KG1 (cell line): Measurements from ENCODE around the gene EYS.

Experiments
- DNase-seq: peaks from one replicate; lab custom pipeline; 2025; lab: John Stamatoyannopoulos, UW

The EYS gene

DNA sequence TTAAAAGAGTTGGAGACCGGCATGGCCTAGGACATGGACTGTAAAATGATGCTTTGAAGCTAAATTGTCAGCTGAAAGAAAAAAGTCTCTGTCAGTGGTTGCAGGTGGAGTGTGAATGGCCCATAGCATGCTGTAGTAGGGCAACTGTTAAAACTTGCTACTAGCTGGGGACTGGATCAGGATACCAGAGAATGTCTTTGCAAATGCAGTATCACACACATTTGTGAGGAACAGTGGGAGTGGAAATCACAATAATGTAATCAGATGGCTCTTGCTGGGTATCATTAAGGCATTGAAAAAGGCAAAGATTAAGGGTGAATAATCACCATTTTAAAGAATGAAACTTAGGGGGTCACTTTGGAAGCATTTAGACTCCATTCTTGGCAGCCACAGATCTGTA lies 737.9 kb downstream of the EYS start:
- DNase-seq: no peak

DNA sequence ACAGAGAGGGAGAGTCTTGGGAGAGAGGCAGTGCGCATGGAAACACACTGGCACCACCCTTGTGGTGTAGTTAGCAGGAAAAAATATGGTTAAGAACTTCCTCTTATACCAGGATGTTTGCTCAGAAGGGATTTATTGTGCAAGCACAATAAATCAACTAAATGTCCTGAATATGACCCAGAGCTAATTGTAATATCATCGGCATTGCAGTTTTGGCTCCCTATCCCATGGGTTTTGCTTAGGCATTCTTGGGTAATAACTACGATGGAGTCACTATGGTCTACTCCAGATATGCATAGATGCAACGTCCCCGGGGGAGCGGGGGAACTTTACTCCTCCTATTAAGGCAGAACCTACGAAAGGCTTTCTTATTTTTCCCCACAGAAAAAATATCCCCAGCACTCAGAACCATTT lies 751.6 kb downstream of the EYS start:
- DNase-seq: peak; percentile 24

DNA sequence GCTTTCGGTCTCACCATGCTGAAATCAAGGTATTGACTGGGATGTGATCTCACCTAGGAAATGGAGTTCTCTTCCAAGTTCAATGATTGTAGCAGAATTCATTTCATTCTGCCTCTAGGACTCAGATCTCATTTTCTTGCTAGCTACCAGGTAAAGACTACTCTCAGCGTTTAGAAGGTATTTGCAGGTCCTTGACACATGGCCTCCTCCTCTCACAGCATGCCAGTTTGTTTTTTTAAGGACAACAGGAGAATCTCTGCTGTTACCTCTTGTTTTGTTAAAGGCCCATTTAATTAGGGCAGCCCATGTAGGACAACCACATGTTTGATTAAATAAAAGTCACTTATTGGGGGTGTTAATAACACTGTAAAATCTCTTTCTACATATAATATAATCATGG lies 757.8 kb downstream of the EYS start:
- DNase-seq: no peak

DNA sequence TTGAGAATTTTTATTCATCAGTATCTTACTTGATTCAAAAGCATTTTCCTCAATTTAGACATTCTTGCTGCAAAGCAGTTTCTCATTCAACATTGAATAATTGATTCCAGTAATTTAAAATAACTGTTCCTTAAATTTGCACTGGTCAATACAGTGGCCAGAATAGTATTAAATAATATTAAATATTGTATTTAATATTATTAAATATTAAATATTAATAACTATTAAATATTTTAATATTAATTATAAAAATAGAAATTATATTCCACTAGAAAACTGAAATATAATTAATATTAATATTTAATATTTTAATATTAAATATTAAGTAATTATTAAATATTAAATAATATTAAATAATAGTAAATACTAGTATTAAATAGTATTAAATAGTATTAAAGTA lies 758.8 kb downstream of the EYS start:
- no peak for DNase-seq

DNA sequence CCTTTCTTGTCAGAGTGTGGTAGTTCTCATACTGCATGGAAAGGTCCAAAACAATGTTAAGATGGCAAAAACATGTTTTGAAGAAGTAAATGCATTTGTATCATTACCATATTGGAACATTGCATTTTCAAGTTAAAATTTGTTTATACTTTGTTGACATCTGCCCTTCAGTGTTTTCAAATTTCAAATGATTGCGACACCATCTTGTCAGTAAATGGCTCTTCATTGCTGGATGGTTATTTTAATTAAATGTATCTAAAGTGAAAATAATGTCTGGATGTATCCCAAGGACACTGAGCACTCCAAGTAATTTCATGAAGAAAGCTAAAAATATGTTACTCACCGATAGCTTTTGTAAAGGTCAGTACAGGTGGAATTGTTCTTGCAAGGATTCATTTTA lies 761.6 kb downstream of the EYS start:
- DNase-seq: no peak

DNA sequence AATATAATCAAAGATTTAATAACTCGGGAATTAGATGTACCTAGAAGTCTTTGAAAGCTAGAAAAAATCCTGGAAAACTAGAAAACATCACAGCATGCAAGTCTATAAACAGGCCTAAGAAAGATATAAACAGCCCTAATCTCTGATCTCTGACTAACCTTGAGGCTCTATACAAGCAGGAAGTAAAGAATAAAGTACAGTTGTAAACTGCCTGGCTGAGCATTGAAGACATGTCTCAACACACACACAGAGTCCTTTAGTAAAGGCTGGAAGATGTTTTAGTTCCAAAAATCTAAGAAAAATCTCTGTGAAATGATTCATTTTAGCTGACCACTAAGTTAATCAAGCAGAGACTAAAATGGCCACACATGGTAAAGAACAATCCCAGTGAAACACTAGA lies 774.5 kb downstream of the EYS start:
- DNase-seq: no peak

DNA sequence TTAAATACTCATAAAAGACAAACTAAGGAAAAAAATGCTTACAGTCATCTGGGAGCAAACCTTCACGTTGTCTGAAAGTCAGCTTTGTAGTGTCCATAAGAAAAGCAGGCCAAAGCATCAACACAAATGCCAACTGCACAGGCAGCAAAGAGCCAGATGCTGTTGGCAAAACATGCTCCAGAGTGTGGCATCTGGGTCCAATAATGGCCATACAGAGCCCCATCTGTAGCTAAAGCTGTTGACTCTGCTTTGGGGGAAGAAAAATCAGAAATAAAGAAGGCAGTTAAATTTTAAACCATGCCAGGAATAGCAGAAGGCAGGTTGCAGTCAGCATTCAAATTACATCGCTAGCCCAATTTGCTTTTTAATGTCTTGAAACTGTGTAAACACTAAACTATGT lies 776.3 kb downstream of the EYS start:
- no peak for DNase-seq

DNA sequence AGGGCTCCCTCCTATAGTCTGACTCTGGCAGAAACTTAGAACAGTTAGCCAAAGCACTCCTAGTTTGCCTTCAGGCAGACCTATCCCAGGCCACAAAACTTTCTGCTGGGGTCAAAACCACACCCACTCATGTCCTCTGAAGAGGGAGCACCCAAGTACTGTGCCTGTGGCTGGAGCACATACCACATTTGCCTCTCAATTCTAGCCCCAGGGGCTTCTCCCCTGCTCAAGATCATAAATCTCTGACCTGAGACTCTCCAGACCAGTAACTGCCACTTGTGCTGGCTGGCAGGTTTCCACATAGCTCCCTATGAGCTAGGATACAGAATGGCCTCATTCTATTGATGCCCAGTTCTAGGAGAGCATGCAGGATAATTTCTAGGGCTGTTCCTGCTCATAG lies 781.0 kb downstream of the EYS start:
- DNase-seq: no peak

DNA sequence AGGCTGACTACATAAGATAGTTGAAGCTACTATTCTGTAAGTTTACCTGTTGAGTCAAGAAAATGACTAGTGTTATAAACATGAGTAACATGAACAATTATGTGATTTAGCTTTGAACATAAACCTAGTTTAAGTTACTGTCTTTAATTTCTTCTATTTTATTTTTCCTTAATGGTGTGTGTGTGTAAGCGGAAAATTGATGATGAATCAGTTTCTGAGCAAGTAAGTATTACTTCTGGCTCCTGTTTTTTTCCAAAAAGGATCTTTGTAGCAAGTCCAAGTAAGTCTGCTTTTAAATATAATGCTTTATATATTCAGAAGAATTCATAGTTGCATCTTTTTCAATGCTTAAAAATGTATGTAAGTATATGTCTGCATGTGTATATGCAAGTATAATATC lies 786.8 kb downstream of the EYS start:
- DNase-seq: no peak

DNA sequence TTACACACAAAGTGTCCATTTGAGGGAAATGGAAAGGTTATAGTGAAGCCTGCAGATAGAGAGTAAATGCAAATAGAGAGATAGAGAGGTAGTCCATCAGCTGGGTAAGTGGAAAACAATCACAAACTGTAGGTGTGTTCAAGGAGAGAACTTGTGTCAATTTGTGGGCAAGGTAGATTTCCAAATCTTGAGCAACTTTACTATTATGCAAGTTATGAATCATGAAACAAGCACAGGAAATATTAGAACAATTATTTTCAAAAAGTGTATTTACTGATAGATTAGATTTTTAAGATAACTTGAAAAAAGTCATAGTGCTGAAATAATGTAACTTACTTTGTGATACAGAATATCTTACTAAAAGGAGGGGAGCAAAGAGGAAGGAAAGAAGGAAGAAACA lies 792.9 kb downstream of the EYS start:
- DNase-seq: no peak

DNA sequence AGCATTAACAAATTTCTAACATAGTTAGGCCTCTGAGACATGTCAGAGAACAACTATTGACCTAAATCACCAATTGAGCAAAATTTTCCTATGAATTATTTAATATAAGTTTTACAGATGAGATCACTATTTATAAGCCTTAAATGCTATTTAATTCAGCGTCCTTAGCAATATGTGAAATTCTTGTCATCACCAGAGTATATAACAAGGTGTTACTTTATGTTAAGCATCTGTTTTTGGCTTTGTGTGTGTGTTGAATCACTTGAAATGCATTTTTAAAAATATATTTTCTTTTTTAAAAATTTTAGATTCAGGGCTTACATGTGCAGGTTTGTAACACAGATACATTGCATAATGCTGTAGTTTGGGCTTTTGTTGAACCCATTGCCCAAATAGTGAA lies 794.1 kb downstream of the EYS start:
- no peak for DNase-seq

DNA sequence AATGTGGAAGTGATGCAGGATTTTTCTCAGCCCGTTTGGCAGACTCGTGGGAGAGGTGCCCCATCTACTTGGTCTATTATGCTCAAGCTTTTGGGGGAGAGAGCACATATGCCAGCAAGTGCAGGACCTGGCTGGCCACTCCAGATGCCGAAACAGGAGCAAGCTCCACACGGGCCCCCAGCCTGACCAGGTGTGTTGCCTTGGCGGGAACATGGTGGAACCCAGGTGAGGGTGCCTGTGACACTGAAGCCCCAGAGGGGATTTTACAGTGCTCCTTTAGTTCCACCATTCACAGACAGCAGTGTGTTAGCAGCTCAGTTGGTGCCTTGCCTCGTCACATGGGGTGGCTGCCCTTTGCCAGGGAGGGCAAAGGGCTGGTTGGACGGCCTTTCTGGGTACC lies 798.9 kb downstream of the EYS start:
- DNase-seq: no peak

DNA sequence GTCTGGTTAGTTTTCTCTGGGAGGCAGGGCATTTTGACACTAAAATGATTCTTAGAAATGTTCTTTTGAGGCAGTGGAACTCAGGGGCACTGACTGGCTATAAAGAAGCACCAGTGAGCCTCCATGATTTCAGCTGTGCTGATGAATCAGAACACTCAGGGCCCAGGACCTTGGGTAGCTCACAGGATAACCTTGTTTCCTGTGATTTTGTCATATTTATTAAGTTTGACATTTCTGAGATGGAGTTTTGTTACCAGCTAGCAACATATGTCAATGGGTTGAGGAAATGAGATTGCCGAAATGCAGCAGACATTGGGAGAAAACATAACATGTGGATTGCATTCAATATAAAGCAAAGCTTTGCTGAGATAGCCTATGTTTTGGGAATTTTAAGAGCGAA lies 802.4 kb downstream of the EYS start:
- no peak for DNase-seq

DNA sequence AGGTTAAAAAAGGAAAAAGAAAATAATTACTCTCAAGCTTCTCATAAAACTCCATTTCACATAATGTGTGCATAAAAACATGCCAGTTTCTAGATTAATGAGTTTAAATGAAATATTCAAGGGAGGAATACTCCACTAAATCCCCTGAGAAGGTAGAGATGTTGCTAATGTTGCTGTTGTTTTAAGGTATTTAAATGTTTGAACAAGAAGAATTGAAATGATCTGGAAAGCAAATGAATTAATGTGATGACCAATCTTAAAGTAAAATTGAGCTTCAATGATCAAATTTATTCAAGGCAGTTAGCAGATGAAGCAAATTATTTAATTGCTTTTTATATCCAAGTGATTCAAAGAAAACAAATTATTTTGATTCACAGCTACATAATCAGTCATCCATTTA lies 804.4 kb downstream of the EYS start:
- no peak for DNase-seq

DNA sequence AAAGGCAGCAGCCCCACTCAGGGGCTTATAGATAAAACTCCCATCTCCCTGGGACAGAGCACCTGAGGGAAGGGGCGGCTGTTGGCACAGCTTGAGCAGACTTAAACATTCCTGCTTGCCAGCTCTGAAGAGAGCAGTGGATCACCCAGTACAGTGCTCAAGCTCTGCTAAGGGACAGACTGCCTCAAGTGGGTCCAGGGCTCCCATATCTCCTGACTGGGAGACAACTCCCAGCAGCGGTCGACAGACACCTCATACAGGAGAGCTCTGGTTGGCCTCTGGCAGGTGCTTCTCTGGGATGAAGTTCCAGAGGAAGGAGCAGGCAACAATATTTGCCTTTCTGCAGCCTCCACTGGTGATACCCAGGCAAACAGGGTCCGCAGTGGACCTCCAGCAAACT lies 810.1 kb downstream of the EYS start:
- DNase-seq: no peak

DNA sequence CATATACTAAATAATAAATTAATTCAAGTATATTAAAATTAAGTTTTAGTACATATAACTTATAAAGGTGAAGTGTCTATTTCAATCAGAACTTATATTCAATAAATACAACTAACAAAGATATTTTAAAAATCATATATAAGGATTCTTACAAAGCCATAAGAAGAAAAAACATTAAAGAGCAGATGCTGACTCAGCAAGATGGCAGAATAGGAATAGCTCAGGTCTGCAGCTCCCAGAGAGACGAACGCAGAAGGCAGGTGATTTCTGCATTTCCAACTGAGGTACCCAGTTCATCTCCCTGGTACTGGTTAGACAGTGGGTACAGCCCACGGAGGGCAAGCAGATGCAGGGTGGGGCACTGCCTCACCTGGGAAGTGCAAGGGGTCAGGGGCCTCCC lies 811.1 kb downstream of the EYS start:
- no peak for DNase-seq

DNA sequence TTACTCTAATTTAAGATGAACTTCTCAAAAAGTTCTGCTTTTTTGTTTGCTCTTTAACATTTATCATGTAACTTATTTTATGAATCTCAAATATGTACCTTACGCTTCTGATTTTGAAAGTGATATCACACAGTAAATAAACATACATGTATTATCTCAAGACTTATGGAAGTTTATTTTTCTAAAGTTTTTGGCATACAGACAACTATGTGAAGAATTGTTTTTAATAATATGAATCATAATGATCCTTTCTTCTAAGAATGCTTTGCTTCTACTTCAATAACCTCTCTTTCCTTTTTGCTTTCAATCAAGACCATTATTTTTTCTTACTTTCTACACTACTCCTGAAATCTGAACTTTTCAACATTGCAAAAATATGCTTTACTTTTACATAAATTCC lies 816.4 kb downstream of the EYS start:
- DNase-seq: no peak

DNA sequence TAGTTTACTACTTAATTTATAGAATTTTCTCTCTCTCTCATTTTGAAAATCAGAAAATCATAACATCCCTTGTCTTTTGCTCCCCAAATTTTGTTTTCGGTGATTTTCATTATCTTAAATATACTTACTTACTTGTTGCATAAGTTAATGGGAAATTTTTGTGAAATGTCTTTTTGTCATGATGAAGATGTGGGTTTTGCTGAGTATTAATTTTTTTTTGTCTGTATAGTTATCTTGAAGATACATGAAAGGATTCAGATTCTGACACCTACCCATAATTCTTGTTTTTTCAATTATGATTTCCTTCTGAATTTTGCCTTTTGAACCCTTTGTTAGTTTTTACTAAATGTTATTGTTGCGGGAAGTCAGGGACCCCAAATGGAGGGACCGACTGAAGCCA lies 817.9 kb downstream of the EYS start:
- no peak for DNase-seq

DNA sequence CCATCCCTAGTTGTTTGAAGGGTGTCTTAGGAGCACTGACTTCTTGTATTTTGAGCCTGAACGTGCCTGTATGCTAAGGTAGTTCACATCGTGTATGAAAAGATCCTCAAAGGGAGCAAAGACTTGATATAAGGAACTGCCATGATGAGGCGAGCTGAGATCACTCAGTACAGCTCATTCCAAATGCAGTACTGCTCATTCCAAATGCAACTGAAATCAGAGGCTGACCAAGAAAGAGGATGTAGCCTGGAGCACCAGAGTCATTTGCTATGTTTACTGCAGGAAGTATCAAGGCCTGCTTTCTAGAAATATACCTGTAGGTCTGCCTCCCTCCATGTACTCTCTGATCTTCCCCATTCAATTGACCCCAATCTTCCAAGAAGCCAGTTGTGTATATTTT lies 832.2 kb downstream of the EYS start:
- no peak for DNase-seq

DNA sequence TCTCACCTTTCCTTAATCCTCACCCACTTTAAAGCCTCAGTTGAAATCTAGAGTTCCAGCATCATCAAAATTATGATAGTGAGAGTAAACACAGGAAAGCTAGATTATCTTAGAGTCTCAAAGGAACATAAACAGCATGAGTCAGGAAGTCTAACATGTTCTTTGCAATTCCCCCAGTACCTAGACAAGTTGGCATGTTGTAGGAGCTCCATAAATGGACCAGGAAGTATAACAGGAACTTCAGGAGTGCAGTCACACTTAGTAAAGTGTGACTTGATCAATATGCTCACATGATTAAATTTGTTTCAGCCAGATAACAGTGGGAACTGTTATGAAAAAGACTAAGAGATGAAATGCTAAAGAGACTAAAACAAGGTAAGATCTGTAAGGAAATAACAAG lies 834.4 kb downstream of the EYS start:
- DNase-seq: no peak

DNA sequence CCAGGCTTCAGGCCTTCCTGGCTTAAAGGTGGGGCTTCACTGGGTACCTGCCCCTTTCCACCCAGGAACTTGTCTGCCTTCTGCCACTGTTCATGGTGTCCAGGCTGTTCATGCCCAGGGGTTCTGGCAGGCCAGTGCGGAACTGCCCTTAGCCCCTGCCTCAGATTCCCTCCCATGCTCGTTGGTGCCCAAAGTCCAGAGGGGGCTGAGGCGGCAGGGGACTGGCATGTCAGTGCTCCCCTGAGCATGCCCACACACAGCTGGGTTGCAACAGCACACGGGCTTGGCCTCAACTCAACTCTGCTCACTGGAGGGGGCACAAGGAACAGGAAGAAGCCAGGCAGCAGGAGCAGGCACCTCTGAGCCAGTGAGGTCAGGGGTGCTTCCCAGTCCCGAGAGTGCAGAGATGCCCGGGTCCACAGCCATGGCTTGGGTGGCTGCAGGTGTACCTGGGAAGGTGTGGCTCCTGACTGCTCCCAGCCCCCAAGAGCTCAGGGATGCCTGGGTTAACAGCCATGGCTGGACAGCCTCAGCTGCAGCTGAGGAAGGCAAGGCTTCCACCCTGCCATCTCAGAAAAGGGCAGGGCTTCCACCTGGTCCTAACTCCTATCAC lies 845.9 kb downstream of the EYS start:
- DNase-seq: no peak

DNA sequence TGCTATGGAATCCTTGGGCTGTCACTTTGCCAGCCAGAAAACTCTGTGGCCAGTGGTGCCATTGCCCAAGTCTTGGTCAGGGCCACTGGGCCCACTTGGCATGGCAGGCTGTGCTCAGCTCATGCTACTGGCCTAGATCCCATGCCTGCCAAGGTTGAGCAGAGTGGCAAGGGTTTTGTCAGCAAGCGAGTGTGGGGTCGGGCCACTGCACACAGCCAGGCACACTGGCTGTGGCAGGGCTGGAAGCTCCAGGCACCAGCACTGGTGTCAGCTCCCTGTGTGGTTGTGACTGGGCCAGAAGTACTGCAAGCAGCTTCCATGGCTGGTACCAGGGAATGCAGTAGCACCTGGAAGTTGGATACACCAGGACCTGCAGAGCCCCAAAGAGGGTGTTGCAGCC lies 846.8 kb downstream of the EYS start:
- DNase-seq: no peak

DNA sequence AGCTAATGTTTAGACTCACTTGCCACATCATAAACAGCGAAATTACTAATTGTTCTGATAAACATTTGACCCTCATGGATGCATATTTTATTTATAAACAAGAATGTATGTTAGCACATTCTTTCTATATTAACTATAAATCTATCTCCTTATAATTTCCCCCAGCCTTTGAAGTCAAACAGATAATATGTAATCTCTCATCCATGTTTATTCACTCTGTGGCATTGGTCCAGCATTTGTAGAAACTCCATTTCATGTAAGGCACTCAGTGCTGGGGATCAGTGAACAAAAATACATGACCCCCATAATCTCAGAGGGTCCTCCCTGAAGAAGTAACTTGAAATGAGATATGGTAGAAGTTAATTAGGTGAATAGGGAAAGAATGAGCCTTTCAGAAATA lies 856.9 kb downstream of the EYS start:
- DNase-seq: no peak

DNA sequence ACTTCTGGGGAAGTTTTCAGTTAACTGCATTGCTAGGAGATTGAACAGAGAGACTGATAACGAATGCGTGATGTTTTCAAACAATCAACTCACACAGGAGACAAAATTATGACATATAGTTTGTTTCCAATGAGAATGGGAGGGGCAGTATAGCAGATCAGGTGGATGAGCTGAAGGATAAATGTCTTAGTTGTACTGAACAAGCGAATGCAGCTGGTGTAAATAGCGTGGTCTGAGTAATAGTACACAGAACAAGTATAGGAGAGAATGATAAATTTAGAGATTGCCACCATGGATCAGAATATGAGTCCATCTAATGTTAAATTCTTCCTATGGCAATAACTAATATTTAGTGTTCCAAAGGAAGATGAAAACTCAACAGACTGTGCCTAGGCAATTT lies 858.6 kb downstream of the EYS start:
- no peak for DNase-seq

DNA sequence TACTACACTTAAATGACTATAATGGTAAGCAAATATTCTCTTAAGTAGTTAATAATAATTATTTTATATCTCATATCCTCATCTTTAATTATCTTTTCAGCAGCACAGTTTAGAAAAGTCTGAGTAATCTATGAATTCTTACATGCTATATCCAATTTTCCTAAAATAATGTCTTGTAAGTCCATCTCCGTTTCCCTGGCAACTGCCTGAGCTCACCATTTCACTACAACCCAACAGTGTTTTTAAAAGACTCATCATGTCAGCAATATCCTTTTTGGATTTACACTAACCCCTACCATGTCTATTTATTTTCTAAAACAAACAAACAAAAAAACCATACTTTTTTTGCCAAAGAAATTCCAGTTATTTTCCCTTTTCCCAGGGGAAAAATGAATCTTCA lies 859.6 kb downstream of the EYS start:
- DNase-seq: no peak
